Adrenal gland (tissue), 12 donors: Measurements from ENCODE around the gene ATL1. TPM values are rescaled to one million over a fixed set of nuclear protein-coding genes. Genes with fewer than 3 reads are reported as not detected.
"Not testable (repeated sequence)": the region's sequence is repeated elsewhere in the genome, so short reads cannot be mapped to it uniquely, and the experiment has no call there.

Experiments
- DNase-seq, 7 donors: peaks; one replicate each; pipeline ENCODE4 v3.0.0-alpha.2; 2019 to 2020
- H3K27ac ChIP-seq, 5 donors: fragments of 200-600 bp; sonication (generic) in 4 of 5; 1 replicate in 3 of 5; 2 replicates in 2 of 5; pipeline versions ENCODE4 v1.5.1 to v1.8.0; 2016 to 2020; ENCODE audit warnings: mild to moderate bottlenecking in 1 of 5
- H3K27me3 ChIP-seq: fragments of 200-600 bp; 2 replicates; pipeline ENCODE4 v1.8.0; 2021
- H3K36me3 ChIP-seq, 2 donors: fragments of 200-600 bp; replicated peaks in 1 of 2; 1 replicate in 1 of 2; 2 replicates in 1 of 2; pipeline versions ENCODE4 v1.5.1 to v1.8.0; 2018 to 2022
- H3K4me1 ChIP-seq, 2 donors: fragments of 200-600 bp; replicated peaks in 1 of 2; 1 replicate in 1 of 2; 2 replicates in 1 of 2; pipeline versions ENCODE4 v1.5.1 to v1.8.0; 2018 to 2021
- H3K4me3 ChIP-seq, 4 donors: fragments of 200-600 bp; sonication (generic) in 3 of 4; one replicate each; pipeline ENCODE4 v1.5.1; 2016 to 2018
- H3K9me3 ChIP-seq, 3 donors: fragments of 200-600 bp; sonication (generic) in 1 of 3; replicated peaks in 1 of 3; 1 replicate in 2 of 3; 2 replicates in 1 of 3; pipeline versions ENCODE4 v1.5.1 to v1.8.0; 2016 to 2021
- CTCF ChIP-seq, 6 experiments: fragments of 450-650 bp in 4 of 6; fragments of 200-600 bp in 2 of 6; sonication (generic) in 1 of 6; IDR thresholded peaks; 1 replicate in 5 of 6; 2 replicates in 1 of 6; pipeline versions ENCODE4 v1.5.1 to v1.8.0; 2016 to 2021; ENCODE audit warnings: antibody characterized with exemption in 6 of 6, mild to moderate bottlenecking in 2 of 6, moderate library complexity in 1 of 6
- POLR2A ChIP-seq, 2 donors: fragments of 450-650 bp; IDR thresholded peaks; one replicate each; pipeline ENCODE4 v1.6.1; 2017; ENCODE audit warnings: antibody characterized with exemption in 2 of 2, mild to moderate bottlenecking in 2 of 2, moderate library complexity in 1 of 2
- WGBS, 4 donors: extraction: QIAGEN DNeasy Blood & Tissue Kit in 2 of 4; methylation state at CpG; one replicate each; pipeline versions ENCODE4 v1.1.5 to v1.1.7; 2013 to 2017; 5-methylcytosine and 5-hydroxymethylcytosine counted together
- intact Hi-C, 2 donors: fragments of 100-400 bp; cut with DNase I; formaldehyde crosslinking; loops; one replicate each; pipeline versions ENCODE4 v1.14.1 to v1.15.0; 2022 to 2023
- polyA plus RNA-seq, 3 donors: library from polyadenylated mRNA; stranded (reverse); fragments of 200-250 nt in 2 of 3; fragments of 350-450 nt in 1 of 3; fragmentation: Illumina TruSeq in 1 of 3; extraction: RNeasy Lipid Tissue Mini Kit (QIAGEN cat#74804) in 1 of 3; gene quantifications; one replicate each; pipeline ENCODE4 v1.2.3, GENCODE V29; 2013 to 2014
- total RNA-seq, 9 donors: library from RNA; depleted of rRNA in 4 of 9; stranded (reverse); fragments of >200 nt in 4 of 9; fragments of 120-200 nt in 1 of 9; fragmentation: NEBNext Ultra II Directional in 1 of 9; extraction: Animal tissue kit (Norgen Biotek cat#: 25700) in 1 of 9; gene quantifications; one replicate each; pipeline versions ENCODE4 v1.1.0 to v1.2.4, GENCODE V29; 2013 to 2023
- donor health status: healthy with polysubstance abuse.
- donor health status: Bipolar disorder and iron deficiency.
- donor health status: DM: yes; HTN: yes; CAD: no.
- donor health status: DM: no; HTN: no; CAD: no.
- donor health status: DM: no; HTN: no; CAD: no.
- donor health status: DM: yes; HTN: yes; CAD: no.

The ATL1 gene
- total and polyA plus RNA-seq, 12 donors, result 2.1 to 10.1 (median 6.0) TPM

DNA sequence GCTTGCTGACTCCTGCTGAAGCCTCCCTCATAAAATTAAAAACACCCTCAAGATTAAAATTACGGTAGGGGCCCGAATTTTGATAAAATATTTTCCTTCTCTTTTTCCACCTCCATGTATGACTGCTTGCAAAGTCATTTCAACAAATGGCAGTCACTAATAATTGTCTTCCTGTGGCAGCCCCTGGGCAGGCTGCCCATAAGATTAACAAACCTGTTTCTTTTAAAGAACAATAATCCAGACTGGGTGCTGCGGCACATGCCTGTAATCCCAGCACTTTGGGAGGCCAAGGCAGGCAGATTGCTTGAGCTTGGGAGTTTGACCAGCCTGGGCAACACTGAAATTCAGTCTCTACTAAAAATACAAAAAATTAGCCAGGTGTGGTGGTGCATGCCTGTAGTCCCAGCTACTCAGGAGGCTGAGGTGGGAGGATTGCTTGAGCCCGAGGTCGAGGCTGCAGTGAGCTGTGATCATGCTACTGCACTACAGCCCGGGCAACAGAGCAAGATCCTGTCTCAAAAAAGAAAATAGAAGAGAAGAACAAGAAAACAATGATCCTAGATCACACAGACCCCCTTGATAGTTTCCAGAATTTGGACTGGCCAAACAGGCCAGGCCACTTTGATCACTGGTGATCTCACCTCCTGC lies 99.5 kb downstream of the ATL1 start:
- WGBS, 4 donors, result 82 to 94% (median 89%) methylated on average over 6 of the region's 6 CpGs
- no peaks in the 10 kb centered on the region for H3K9me3 ChIP-seq
- no peaks in the 10 kb centered on the region for H3K27me3 ChIP-seq
- H3K27ac ChIP-seq, result no peak overlapping the region
- peaks cover 7 to 33% of the 10 kb centered on the region in 2 donors for H3K4me1 ChIP-seq
- TF ChIP-seq CTCF (IDR thresholded peaks at IDR 0.05) (no peak), POLR2A (IDR thresholded peaks at IDR 0.05) (no peak)
- intact Hi-C loops, result no loop called here
- H3K4me3 ChIP-seq, result no peak overlapping the region
- peaks cover 0 to under 1% of the 10 kb centered on the region in 2 donors for H3K36me3 ChIP-seq
- DNase-seq, result peak in 3 of 7 donors; percentile 27 to 62 (median 35)

GRCh38 chr14:50664579-50664978 lies 104.6 kb downstream of the ATL1 start:
- WGBS, 4 donors, result 97 to 100% (median 98%) methylated on average over 2 of the region's 2 CpGs
- intact Hi-C loops, result not testable (repeated sequence)

DNA sequence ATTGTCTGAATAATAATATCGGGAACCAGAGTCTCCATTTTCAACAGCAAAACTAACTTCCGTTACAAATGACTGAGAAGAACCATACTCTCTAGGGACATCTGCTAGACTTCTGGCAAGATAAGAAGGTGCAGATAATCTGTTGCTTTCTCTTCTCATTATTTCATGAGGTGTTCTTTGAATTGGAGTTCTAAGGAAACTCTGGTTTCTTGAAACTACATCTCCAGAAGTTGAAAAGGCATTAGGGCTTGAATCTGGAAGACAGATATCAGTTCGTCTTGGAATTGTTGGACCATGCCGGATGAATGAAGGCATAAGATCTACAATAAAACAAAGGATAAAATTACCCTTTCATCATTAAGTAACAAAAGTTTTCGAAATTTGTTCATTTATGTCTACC lies 105.4 kb downstream of the ATL1 start:
- H3K27me3 ChIP-seq, H3K27ac ChIP-seq, DNase-seq, H3K9me3 ChIP-seq, H3K4me3 ChIP-seq, intact Hi-C loops, H3K36me3 ChIP-seq: not testable (repeated sequence)
- 82 to 93% (median 91%) methylated on average over 5 of the region's 5 CpGs for WGBS, 4 donors
- peaks cover 4 to 25% of the 10 kb centered on the region in 2 donors for H3K4me1 ChIP-seq

More at GRCh38 chr14:50664579-50664978, 104.6 kb downstream of the ATL1 start:
- not testable (repeated sequence) for H3K4me3 ChIP-seq, H3K36me3 ChIP-seq, DNase-seq, H3K27me3 ChIP-seq, H3K27ac ChIP-seq, H3K9me3 ChIP-seq
- H3K4me1 ChIP-seq, result peaks cover 4 to 25% of the 10 kb centered on the region in 2 donors

- intact Hi-C loops, result no loop called here
- peaks cover 4 to 25% of the 10 kb centered on the region in 2 donors for H3K4me1 ChIP-seq
- no peaks in the 10 kb centered on the region for H3K27me3 ChIP-seq
- peak in 1 of 2 donors; percentile 72 for TF ChIP-seq POLR2A (IDR thresholded peaks at IDR 0.05)
- TF ChIP-seq CTCF (IDR thresholded peaks at IDR 0.05), result no peak
- H3K27ac ChIP-seq, result peak overlapping the region; percentile 93 to 98 (median 96)
- 1 to 2% (median 1%) methylated on average over 20 of the region's 20 CpGs for WGBS, 4 donors
- H3K4me3 ChIP-seq, result peak overlapping the region; percentile 28 to 90 (median 54)
- peak; percentile 33 to 70 (median 57) for DNase-seq
- peaks cover 0 to 4% of the 10 kb centered on the region in 2 donors for H3K36me3 ChIP-seq
- H3K9me3 ChIP-seq, result no peaks in the 10 kb centered on the region
Measured at GRCh38 chr14:50666772-50667683, 107.1 kb downstream of the ATL1 start.

- intact Hi-C loops, result no loop called here
Measured at GRCh38 chr14:50667684-50667995, 107.7 kb downstream of the ATL1 start.

More at GRCh38 chr14:50667684-50667995, 107.7 kb downstream of the ATL1 start:
- H3K4me1 ChIP-seq, result peaks cover 4 to 25% of the 10 kb centered on the region in 2 donors
- H3K27me3 ChIP-seq, result no peaks in the 10 kb centered on the region
- H3K27ac ChIP-seq, result peak overlapping the region; percentile 93 to 98 (median 96)
- peak in 4 of 7 donors; percentile 35 to 62 (median 43) for DNase-seq
- TF ChIP-seq CTCF (IDR thresholded peaks at IDR 0.05) (no peak), POLR2A (IDR thresholded peaks at IDR 0.05) (no peak)
- peak overlapping the region; percentile 28 to 90 (median 54) for H3K4me3 ChIP-seq
- H3K9me3 ChIP-seq, result no peaks in the 10 kb centered on the region
- peaks cover 0 to 4% of the 10 kb centered on the region in 2 donors for H3K36me3 ChIP-seq
- 0 to 2% (median 0%) methylated on average over 8 to 25 of the region's 25 CpGs for WGBS, 4 donors
